ENCODE results near the gene CASZ1.

Gene CASZ1

GRCh38 chr1:10694633-10695627, 101.5 kb downstream of the CASZ1 start:
- H3K36me3 Mint-ChIP-seq = no peaks in the 10 kb centered on the region
- peak overlapping the region; percentile 83 for H3K4me3 Mint-ChIP-seq
- H3K9me3 Mint-ChIP-seq (ENCODE audit: low read depth) = no peaks in the 10 kb centered on the region
- peak overlapping the region; percentile 17 for H3K27ac Mint-ChIP-seq
- peaks cover 30% of the 10 kb centered on the region for H3K4me1 Mint-ChIP-seq (ENCODE audit: low read depth)
- no peaks in the 10 kb centered on the region for H3K27me3 Mint-ChIP-seq

- H3K27me3 Mint-ChIP-seq = no peaks in the 10 kb centered on the region
- no peaks in the 10 kb centered on the region for H3K9me3 Mint-ChIP-seq (ENCODE audit: low read depth)
- H3K27ac Mint-ChIP-seq = no peak overlapping the region
- peak overlapping the region; percentile 87 for H3K4me3 Mint-ChIP-seq
- no peaks in the 10 kb centered on the region for H3K36me3 Mint-ChIP-seq
- H3K4me1 Mint-ChIP-seq (ENCODE audit: low read depth) = peaks cover 30% of the 10 kb centered on the region
These were observed 102.2 kb downstream of the CASZ1 start for GRCh38 chr1:10694274-10694632.

DNA sequence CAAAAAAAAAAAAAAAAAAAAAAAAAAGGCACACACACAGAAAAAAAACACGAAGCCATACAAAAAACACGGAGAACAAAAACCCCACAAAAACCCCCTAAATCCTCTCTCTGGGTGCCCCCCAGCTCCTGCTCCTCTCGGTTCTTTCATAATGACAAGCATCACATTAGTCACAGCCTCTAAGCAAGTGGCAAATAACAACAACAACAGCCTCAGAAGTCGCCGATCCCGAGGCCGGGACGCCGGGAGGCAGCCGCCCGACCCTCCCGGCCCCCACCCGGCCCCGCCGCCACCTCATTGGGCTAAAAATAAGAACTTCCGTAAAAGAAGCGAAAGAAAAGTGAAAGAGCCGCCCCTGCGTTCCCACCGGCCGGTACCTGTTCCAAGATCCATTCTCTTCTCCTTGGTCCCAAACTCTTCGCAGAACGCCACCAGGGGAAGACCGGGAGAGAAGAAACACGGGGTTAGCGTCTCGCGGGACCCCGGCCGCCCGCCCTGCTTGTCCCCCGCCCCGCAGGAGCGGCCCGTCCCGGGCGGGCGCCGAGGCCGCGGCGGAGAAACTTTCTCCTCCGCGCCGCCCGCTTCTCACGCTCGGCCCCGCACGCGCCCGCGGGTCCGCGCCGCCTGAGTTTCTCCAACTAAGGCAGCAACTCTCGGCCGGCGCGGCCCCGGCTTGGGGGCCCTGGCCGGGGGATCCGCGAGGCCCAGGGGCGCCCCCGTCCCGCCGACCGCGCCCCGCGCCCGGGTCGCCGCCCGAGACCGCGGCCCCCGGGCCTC, 102.8 kb downstream of the CASZ1 start:
- Mint-ChIP-seq H3K36me3 (no peaks in the 10 kb centered on the region), H3K4me1 (ENCODE audit: low read depth) (peaks cover 30% of the 10 kb centered on the region), H3K4me3 (peak overlapping the region; percentile 87), H3K27ac (peak overlapping the region; percentile 50), H3K27me3 (no peaks in the 10 kb centered on the region), H3K9me3 (ENCODE audit: low read depth) (no peaks in the 10 kb centered on the region)

DNA sequence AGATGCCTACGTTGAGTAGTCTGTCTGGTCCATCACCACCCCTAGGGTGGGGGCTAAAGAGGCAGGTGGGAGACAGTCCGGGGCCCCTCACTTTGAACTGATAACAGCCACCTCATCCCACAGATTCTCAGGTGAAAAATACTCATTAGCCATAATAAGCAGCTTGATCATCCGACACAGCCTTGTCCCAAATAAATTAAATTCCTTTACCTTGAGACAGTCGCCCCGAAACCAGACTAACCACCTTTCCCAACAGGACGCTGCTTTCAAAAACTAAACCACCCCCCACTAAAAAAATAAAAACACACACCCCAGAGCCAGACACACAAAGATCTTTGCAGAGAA, 103.3 kb downstream of the CASZ1 start:
- peaks cover 30% of the 10 kb centered on the region for H3K4me1 Mint-ChIP-seq (ENCODE audit: low read depth)
- H3K4me3 Mint-ChIP-seq = peak overlapping the region; percentile 86
- no peaks in the 10 kb centered on the region for H3K27me3 Mint-ChIP-seq
- no peaks in the 10 kb centered on the region for H3K36me3 Mint-ChIP-seq
- H3K27ac Mint-ChIP-seq = peak overlapping the region; percentile 50
- no peaks in the 10 kb centered on the region for H3K9me3 Mint-ChIP-seq (ENCODE audit: low read depth)

GRCh38 chr1:10692401-10693021, 103.9 kb downstream of the CASZ1 start:
- Mint-ChIP-seq H3K4me3 (peak overlapping the region; percentile 86), H3K27ac (peak overlapping the region; percentile 54), H3K27me3 (no peaks in the 10 kb centered on the region), H3K4me1 (ENCODE audit: low read depth) (peaks cover 29% of the 10 kb centered on the region), H3K9me3 (ENCODE audit: low read depth) (no peaks in the 10 kb centered on the region), H3K36me3 (no peaks in the 10 kb centered on the region)

- H3K4me3 Mint-ChIP-seq = no peak overlapping the region
- no peaks in the 10 kb centered on the region for H3K27me3 Mint-ChIP-seq
- H3K9me3 Mint-ChIP-seq (ENCODE audit: low read depth) = no peaks in the 10 kb centered on the region
- H3K4me1 Mint-ChIP-seq (ENCODE audit: low read depth) = peaks cover 22% of the 10 kb centered on the region
- no peak overlapping the region for H3K27ac Mint-ChIP-seq
- H3K36me3 Mint-ChIP-seq = no peaks in the 10 kb centered on the region
These were observed 104.7 kb downstream of the CASZ1 start for GRCh38 chr1:10691740-10692125.

GRCh38 chr1:10691075-10691739, 105.2 kb downstream of the CASZ1 start:
- Mint-ChIP-seq H3K4me1 (ENCODE audit: low read depth) (peaks cover 18% of the 10 kb centered on the region), H3K36me3 (no peaks in the 10 kb centered on the region), H3K9me3 (ENCODE audit: low read depth) (no peaks in the 10 kb centered on the region), H3K27ac (no peak overlapping the region), H3K4me3 (no peak overlapping the region), H3K27me3 (no peaks in the 10 kb centered on the region)

GRCh38 chr1:10690484-10690883, 106.0 kb downstream of the CASZ1 start:
- no peaks in the 10 kb centered on the region for H3K9me3 Mint-ChIP-seq (ENCODE audit: low read depth)
- H3K4me1 Mint-ChIP-seq (ENCODE audit: low read depth) = peaks cover 16% of the 10 kb centered on the region
- no peak overlapping the region for H3K27ac Mint-ChIP-seq
- no peaks in the 10 kb centered on the region for H3K36me3 Mint-ChIP-seq
- H3K27me3 Mint-ChIP-seq = no peaks in the 10 kb centered on the region
- no peak overlapping the region for H3K4me3 Mint-ChIP-seq

DNA sequence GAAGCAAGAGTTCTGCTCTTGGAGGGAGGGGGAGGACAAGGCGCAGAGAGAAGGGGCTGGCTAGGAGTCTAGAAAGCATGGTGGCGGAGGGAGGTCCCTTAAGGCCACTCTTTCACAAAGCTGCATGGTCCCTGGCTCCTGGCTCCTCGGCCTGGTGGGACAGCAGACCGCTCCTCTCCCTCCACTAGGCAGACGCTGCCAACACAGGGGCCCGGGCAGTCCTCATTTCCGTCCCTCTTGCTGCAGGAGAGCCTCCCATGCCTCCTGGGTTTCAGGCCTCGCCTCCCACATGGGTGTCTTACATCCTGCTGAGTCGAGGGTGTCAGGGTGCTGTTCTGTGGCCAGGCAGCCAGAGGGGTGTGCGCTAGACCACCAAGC, 108.0 kb downstream of the CASZ1 start:
- H3K27ac Mint-ChIP-seq = no peak overlapping the region
- no peak overlapping the region for H3K4me3 Mint-ChIP-seq
- H3K4me1 Mint-ChIP-seq (ENCODE audit: low read depth) = peaks cover 14% of the 10 kb centered on the region
- H3K9me3 Mint-ChIP-seq (ENCODE audit: low read depth) = no peaks in the 10 kb centered on the region
- H3K27me3 Mint-ChIP-seq = no peaks in the 10 kb centered on the region
- no peaks in the 10 kb centered on the region for H3K36me3 Mint-ChIP-seq

GRCh38 chr1:10687782-10688408, 108.6 kb downstream of the CASZ1 start:
- no peaks in the 10 kb centered on the region for H3K9me3 Mint-ChIP-seq (ENCODE audit: low read depth)
- H3K4me3 Mint-ChIP-seq = no peak overlapping the region
- H3K27ac Mint-ChIP-seq = no peak overlapping the region
- no peaks in the 10 kb centered on the region for H3K27me3 Mint-ChIP-seq
- H3K4me1 Mint-ChIP-seq (ENCODE audit: low read depth) = peaks cover 10% of the 10 kb centered on the region
- H3K36me3 Mint-ChIP-seq = no peaks in the 10 kb centered on the region

GRCh38 chr1:10687251-10687651, 109.2 kb downstream of the CASZ1 start:
- peaks cover 4% of the 10 kb centered on the region for H3K4me1 Mint-ChIP-seq (ENCODE audit: low read depth)
- no peak overlapping the region for H3K27ac Mint-ChIP-seq
- H3K27me3 Mint-ChIP-seq = no peaks in the 10 kb centered on the region
- H3K9me3 Mint-ChIP-seq (ENCODE audit: low read depth) = no peaks in the 10 kb centered on the region
- no peak overlapping the region for H3K4me3 Mint-ChIP-seq
- no peaks in the 10 kb centered on the region for H3K36me3 Mint-ChIP-seq

GRCh38 chr1:10686404-10687040, 109.9 kb downstream of the CASZ1 start:
- H3K4me3 Mint-ChIP-seq = no peak overlapping the region
- H3K27ac Mint-ChIP-seq = no peak overlapping the region
- H3K36me3 Mint-ChIP-seq = no peaks in the 10 kb centered on the region
- peaks cover 2% of the 10 kb centered on the region for H3K4me1 Mint-ChIP-seq (ENCODE audit: low read depth)
- H3K9me3 Mint-ChIP-seq (ENCODE audit: low read depth) = no peaks in the 10 kb centered on the region
- H3K27me3 Mint-ChIP-seq = no peaks in the 10 kb centered on the region

DNA sequence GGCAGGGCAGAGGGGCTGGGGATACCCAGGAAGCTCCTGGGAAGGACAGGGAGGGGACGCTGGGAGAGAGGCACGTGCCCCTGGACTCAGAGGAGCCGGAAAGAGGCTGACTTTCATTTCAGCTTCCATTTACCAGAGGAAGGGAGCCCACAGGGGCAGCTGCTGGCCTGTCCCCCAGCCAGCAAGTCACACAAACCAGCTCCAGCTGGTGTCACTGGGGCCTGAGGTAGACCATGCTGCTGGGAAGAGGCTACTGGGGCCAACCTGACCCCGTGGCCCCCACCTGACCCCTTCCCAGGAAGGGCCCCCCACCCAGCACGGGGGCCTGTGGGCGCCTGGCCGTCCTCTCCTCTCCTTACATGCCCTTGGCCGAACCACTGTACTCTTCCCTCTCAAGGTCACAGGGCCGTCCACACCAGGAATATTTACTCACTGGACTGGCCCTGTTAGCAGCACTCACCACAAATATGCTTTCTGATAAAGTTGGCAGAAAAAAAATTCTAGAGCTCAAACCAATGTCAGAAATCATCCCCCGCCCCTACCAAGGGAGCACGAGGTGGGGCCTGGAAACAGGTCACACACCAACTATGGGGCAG, 110.5 kb downstream of the CASZ1 start:
- no peaks in the 10 kb centered on the region for H3K36me3 Mint-ChIP-seq
- no peak overlapping the region for H3K4me3 Mint-ChIP-seq
- no peaks in the 10 kb centered on the region for H3K27me3 Mint-ChIP-seq
- H3K9me3 Mint-ChIP-seq (ENCODE audit: low read depth) = no peaks in the 10 kb centered on the region
- H3K27ac Mint-ChIP-seq = no peak overlapping the region
- peaks cover 3% of the 10 kb centered on the region for H3K4me1 Mint-ChIP-seq (ENCODE audit: low read depth)

All from activated naive CD8-positive, alpha-beta T cell (primary cell).